ENCODE measurements around the gene ATIC.

DNA sequence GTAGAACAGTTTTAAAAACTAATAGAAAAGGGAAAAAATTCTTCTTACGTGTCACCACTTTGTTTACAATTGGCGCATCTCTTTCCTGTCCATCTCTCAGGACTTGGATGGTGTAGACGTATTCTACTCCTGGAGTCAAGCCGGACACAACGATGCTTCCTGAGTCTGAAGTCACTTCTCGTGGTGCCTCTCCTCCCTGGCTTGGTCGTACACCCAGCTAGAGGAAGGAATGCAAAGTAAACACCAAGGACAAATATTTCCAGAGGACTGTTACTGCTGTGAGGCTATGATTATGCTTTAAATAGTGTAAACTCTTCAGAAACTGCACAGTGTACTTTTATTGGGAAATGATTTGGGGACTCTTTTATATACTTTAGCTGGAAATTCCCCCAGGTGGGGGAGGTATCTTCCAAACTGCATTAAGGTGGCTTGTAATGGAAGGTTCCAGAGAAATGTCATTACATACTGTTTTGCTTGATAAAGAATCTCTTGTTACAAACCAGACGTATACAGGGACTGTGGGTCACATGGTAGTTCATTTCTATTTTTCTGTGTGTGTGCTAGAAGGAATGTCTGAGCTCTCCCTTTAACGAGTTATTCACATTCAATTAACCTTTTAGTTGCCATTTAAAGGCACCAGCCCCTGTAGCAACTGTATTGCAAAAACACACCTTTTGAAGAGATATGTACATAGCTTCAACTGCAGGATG, 85.9 kb downstream of the ATIC start:
- TF ChIP-seq, protein P1, sequence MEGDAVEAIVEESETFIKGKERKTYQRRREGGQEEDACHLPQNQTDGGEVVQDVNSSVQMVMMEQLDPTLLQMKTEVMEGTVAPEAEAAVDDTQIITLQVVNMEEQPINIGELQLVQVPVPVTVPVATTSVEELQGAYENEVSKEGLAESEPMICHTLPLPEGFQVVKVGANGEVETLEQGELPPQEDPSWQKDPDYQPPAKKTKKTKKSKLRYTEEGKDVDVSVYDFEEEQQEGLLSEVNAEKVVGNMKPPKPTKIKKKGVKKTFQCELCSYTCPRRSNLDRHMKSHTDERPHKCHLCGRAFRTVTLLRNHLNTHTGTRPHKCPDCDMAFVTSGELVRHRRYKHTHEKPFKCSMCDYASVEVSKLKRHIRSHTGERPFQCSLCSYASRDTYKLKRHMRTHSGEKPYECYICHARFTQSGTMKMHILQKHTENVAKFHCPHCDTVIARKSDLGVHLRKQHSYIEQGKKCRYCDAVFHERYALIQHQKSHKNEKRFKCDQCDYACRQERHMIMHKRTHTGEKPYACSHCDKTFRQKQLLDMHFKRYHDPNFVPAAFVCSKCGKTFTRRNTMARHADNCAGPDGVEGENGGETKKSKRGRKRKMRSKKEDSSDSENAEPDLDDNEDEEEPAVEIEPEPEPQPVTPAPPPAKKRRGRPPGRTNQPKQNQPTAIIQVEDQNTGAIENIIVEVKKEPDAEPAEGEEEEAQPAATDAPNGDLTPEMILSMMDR (IDR thresholded peaks at IDR 0.05): no peak
- TF ChIP-seq POLR2A (IDR thresholded peaks at IDR 0.05): no peak

Data from uterus (tissue), 2 donors.